Neural progenitor cell (in vitro differentiated cells): ENCODE measurements around the gene SHLD2. TPM values are rescaled to one million over a fixed set of nuclear protein-coding genes. Genes with fewer than 3 reads are reported as not detected.
"Not testable (repeated sequence)": the region's sequence is repeated elsewhere in the genome, so short reads cannot be mapped to it uniquely, and the experiment has no call there.

ENCODE experiments used
- DNase-seq: peaks from one replicate; pipeline ENCODE4 v3.0.0-alpha.2; 2016; ENCODE audit warnings: low spot score
- H2AFZ ChIP-seq: fragments of 200-600 bp; sonication (generic); replicated peaks from 2 replicates; pipeline ENCODE4 v1.6.1; 2016; ENCODE audit warnings: antibody characterized with exemption
- H3F3A ChIP-seq: fragments of 200-600 bp; sonication (generic); 2 replicates; pipeline ENCODE4 v1.6.1; 2016; ENCODE audit warnings: antibody characterized with exemption, low read depth
- H3K27ac ChIP-seq: fragments of 200-600 bp; sonication (generic); 2 replicates; pipeline ENCODE4 v1.5.1; 2016; ENCODE audit warnings: mild to moderate bottlenecking
- H3K27me3 ChIP-seq: fragments of 200-600 bp; sonication (generic); 2 replicates; pipeline ENCODE4 v1.6.1; 2016; ENCODE audit warnings: mild to moderate bottlenecking, moderate library complexity
- H3K36me3 ChIP-seq: fragments of 200-600 bp; sonication (generic); 2 replicates; pipeline ENCODE4 v1.5.1; 2016
- H3K4me1 ChIP-seq: fragments of 200-600 bp; sonication (generic); 2 replicates; pipeline ENCODE4 v1.6.1; 2016; ENCODE audit warnings: mixed run types
- H3K4me2 ChIP-seq: fragments of 200-600 bp; sonication (generic); 2 replicates; pipeline ENCODE4 v1.6.1; 2016
- H3K4me3 ChIP-seq: fragments of 200-600 bp; sonication (generic); 2 replicates; pipeline ENCODE4 v1.5.1; 2016
- H3K79me2 ChIP-seq: fragments of 200-600 bp; sonication (generic); 2 replicates; pipeline ENCODE4 v1.6.1; 2016; ENCODE audit warnings: low read depth
- H3K9ac ChIP-seq: fragments of 200-600 bp; sonication (generic); 2 replicates; pipeline ENCODE4 v1.6.1; 2016
- H3K9me3 ChIP-seq: fragments of 200-600 bp; sonication (generic); 2 replicates; pipeline ENCODE4 v1.5.1; 2016; ENCODE audit warnings: low read depth
- H4K20me1 ChIP-seq: fragments of 200-600 bp; sonication (generic); 2 replicates; pipeline ENCODE4 v1.6.1; 2016; ENCODE audit warnings: low read depth
- H3K27ac Mint-ChIP-seq: 3 replicates; pipeline ENCODE4 v1.8.0; 2021; ENCODE audit warnings: mixed read lengths
- H3K27me3 Mint-ChIP-seq: 2 replicates; pipeline ENCODE4 v1.8.0; 2022; ENCODE audit warnings: low read depth, mild to moderate bottlenecking, inconsistent platforms, moderate library complexity, mixed read lengths; ENCODE audit not compliant: insufficient read depth
- H3K36me3 Mint-ChIP-seq: 3 replicates; pipeline ENCODE4 v1.8.0; 2021; ENCODE audit warnings: mixed read lengths
- H3K4me1 Mint-ChIP-seq: 3 replicates; pipeline ENCODE4 v1.8.0; 2021; ENCODE audit warnings: mixed read lengths
- H3K4me3 Mint-ChIP-seq: 3 replicates; pipeline ENCODE4 v1.8.0; 2021; ENCODE audit warnings: mild to moderate bottlenecking, moderate library complexity, mixed read lengths
- H3K9me3 Mint-ChIP-seq: 3 replicates; pipeline ENCODE4 v1.8.0; 2020; ENCODE audit warnings: mixed read lengths
- total RNA-seq: library from RNA; depleted of rRNA; stranded (reverse); fragments of >200 nt; gene quantifications from 2 replicates; pipeline ENCODE4 v1.2.3, GENCODE V29; 2015; ENCODE audit warnings: low replicate concordance
- TF ChIP-seq, protein P1 (sequence below): fragments of 200-600 bp; sonication (generic); IDR thresholded peaks from 2 replicates; pipeline ENCODE4 v1.5.1; 2017; ENCODE audit warnings: antibody characterized with exemption, mild to moderate bottlenecking

Gene SHLD2
- total RNA-seq, 1 donor from 2014 or later = 40.8 TPM

- H2AFZ ChIP-seq, H3K4me1 Mint-ChIP-seq, H3K36me3 Mint-ChIP-seq, H3K4me3 ChIP-seq, H3K27ac Mint-ChIP-seq, H3K27me3 Mint-ChIP-seq, H3F3A ChIP-seq, H3K36me3 ChIP-seq, H3K79me2 ChIP-seq, H3K4me2 ChIP-seq, H3K27ac ChIP-seq, H3K9me3 ChIP-seq, H4K20me1 ChIP-seq, H3K4me1 ChIP-seq, H3K4me3 Mint-ChIP-seq, H3K27me3 ChIP-seq, H3K9me3 Mint-ChIP-seq, H3K9ac ChIP-seq, DNase-seq: not testable (repeated sequence)
- TF ChIP-seq, protein P1, sequence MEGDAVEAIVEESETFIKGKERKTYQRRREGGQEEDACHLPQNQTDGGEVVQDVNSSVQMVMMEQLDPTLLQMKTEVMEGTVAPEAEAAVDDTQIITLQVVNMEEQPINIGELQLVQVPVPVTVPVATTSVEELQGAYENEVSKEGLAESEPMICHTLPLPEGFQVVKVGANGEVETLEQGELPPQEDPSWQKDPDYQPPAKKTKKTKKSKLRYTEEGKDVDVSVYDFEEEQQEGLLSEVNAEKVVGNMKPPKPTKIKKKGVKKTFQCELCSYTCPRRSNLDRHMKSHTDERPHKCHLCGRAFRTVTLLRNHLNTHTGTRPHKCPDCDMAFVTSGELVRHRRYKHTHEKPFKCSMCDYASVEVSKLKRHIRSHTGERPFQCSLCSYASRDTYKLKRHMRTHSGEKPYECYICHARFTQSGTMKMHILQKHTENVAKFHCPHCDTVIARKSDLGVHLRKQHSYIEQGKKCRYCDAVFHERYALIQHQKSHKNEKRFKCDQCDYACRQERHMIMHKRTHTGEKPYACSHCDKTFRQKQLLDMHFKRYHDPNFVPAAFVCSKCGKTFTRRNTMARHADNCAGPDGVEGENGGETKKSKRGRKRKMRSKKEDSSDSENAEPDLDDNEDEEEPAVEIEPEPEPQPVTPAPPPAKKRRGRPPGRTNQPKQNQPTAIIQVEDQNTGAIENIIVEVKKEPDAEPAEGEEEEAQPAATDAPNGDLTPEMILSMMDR = peak; percentile 31
Measured at GRCh38 chr10:87149020-87149609, 54.1 kb downstream of the SHLD2 start.

DNA sequence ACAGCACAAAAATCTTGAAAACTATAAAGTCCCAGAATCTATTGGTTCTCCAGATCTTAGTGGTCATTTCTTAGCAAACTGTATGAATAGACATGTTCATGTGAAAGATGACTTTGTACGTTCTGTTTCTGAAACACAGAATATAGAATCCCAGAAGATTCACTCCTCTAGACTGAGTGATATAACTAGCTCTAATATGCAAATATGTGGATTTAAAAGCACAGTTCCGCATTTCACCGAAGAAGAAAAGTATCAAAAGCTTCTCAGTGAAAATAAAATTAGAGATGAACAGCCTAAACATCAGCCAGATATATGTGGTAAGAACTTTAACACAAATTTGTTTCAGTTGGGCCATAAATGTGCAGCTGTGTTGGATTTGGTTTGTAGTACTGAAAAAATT is 56.5 kb downstream of the SHLD2 start:
- DNase-seq, H3K27ac Mint-ChIP-seq, H3K4me3 Mint-ChIP-seq, H3K4me3 ChIP-seq, H3K4me1 ChIP-seq, H3K9ac ChIP-seq, H3K27me3 ChIP-seq, H3K4me2 ChIP-seq, H3K27ac ChIP-seq, H3K27me3 Mint-ChIP-seq, H3F3A ChIP-seq, H4K20me1 ChIP-seq, H3K9me3 Mint-ChIP-seq, H3K4me1 Mint-ChIP-seq, H2AFZ ChIP-seq, H3K36me3 ChIP-seq, H3K9me3 ChIP-seq, H3K79me2 ChIP-seq, H3K36me3 Mint-ChIP-seq: not testable (repeated sequence)

GRCh38 chr10:87156841-87157240 is 61.8 kb downstream of the SHLD2 start:
- not testable (repeated sequence) for H3K27me3 ChIP-seq, H3K36me3 Mint-ChIP-seq, H3K4me3 Mint-ChIP-seq, H3F3A ChIP-seq, H3K9ac ChIP-seq, H2AFZ ChIP-seq, H3K27ac Mint-ChIP-seq, H3K9me3 ChIP-seq, DNase-seq, H3K9me3 Mint-ChIP-seq, H3K4me2 ChIP-seq, H3K27ac ChIP-seq, H3K27me3 Mint-ChIP-seq, H3K79me2 ChIP-seq, H3K36me3 ChIP-seq, H3K4me3 ChIP-seq, H3K4me1 ChIP-seq, H3K4me1 Mint-ChIP-seq, H4K20me1 ChIP-seq

GRCh38 chr10:87157821-87158220 is 62.8 kb downstream of the SHLD2 start:
- H3K9ac ChIP-seq, H2AFZ ChIP-seq, DNase-seq, H4K20me1 ChIP-seq, H3K36me3 ChIP-seq, H3K4me3 Mint-ChIP-seq, H3K9me3 ChIP-seq, H3K9me3 Mint-ChIP-seq, H3K79me2 ChIP-seq, H3K27ac ChIP-seq, H3F3A ChIP-seq, H3K27me3 ChIP-seq, H3K36me3 Mint-ChIP-seq, H3K4me1 Mint-ChIP-seq, H3K27ac Mint-ChIP-seq, H3K4me2 ChIP-seq, H3K27me3 Mint-ChIP-seq, H3K4me1 ChIP-seq, H3K4me3 ChIP-seq: not testable (repeated sequence)

DNA sequence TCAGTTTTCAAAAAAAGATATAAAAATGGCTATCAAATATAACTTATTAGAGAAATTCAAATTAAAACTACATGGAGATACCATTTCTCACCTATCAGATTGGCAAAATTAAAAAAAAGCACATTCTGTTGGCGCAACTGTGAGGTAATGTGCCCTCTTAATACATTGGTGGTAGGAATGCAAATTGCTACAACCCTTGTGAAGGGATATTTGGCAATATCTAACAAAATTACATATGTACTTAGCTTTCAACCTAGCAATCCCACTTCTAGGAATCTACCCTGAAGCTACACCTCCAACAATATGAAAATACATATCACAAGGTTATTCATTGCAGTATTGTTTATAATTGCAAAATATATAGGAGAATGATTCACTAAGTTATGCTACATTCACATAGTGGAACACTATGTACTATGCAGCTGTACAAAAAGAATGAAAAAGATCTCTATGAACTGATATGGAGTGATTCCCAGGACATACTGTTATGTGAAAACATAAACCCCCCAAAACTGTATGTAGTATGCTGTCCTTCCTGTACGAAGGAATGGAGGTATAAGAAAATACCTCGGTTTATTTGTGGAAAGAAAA is 67.8 kb downstream of the SHLD2 start:
- not testable (repeated sequence) for H3K4me2 ChIP-seq, H3K4me1 Mint-ChIP-seq, H3F3A ChIP-seq, H3K27ac Mint-ChIP-seq, H3K9me3 ChIP-seq, H3K4me1 ChIP-seq, H3K27me3 ChIP-seq, H3K79me2 ChIP-seq, H3K27me3 Mint-ChIP-seq, H4K20me1 ChIP-seq, H3K36me3 Mint-ChIP-seq, H3K4me3 Mint-ChIP-seq, H3K27ac ChIP-seq, H2AFZ ChIP-seq, H3K4me3 ChIP-seq, H3K9ac ChIP-seq, H3K36me3 ChIP-seq, H3K9me3 Mint-ChIP-seq, DNase-seq

- H3K4me3 ChIP-seq, H3K36me3 ChIP-seq, H3K36me3 Mint-ChIP-seq: not testable (repeated sequence)
Measured at GRCh38 chr10:87163414-87163813, 68.4 kb downstream of the SHLD2 start.

DNA sequence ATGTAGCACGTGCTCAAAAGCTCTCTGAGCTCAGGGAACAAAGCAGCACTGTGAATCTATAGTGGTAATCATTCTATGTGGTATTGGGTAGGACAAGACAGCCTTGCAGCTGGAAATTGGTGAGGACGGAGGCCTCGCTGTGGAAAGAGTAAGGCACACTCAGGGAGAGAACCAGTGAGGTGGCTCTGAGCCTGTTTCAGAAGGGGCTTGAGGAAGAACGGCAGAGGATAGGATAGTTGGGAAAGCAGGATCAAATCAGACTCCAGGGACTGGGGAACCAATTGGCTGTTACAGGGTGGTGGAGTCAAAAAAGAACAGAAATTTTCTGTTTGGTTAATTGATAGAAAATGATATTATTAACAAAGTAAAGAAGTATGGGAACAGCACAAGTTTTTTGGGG is 74.9 kb downstream of the SHLD2 start:
- not testable (repeated sequence) for H3K79me2 ChIP-seq, H2AFZ ChIP-seq, H3K9ac ChIP-seq, H3K4me1 Mint-ChIP-seq, H3K4me1 ChIP-seq, H3K4me3 Mint-ChIP-seq, DNase-seq, H3K36me3 ChIP-seq, H3F3A ChIP-seq, H3K9me3 ChIP-seq, H3K27ac ChIP-seq, H3K27me3 ChIP-seq, H3K9me3 Mint-ChIP-seq, H3K27ac Mint-ChIP-seq, H3K4me3 ChIP-seq, H3K27me3 Mint-ChIP-seq, H3K36me3 Mint-ChIP-seq, H4K20me1 ChIP-seq, H3K4me2 ChIP-seq

More at GRCh38 chr10:87163414-87163813, 68.4 kb downstream of the SHLD2 start:
- H3K79me2 ChIP-seq, H3K27ac ChIP-seq, DNase-seq, H3K9me3 ChIP-seq, H3K27me3 Mint-ChIP-seq, H3K4me3 Mint-ChIP-seq, H3K4me2 ChIP-seq, H3F3A ChIP-seq, H4K20me1 ChIP-seq, H3K9ac ChIP-seq, H2AFZ ChIP-seq, H3K4me1 Mint-ChIP-seq, H3K9me3 Mint-ChIP-seq, H3K27ac Mint-ChIP-seq, H3K4me1 ChIP-seq, H3K27me3 ChIP-seq: not testable (repeated sequence)

GRCh38 chr10:87170705-87171104 is 75.7 kb downstream of the SHLD2 start:
- not testable (repeated sequence) for H2AFZ ChIP-seq, H3K4me1 Mint-ChIP-seq, DNase-seq, H3K9me3 Mint-ChIP-seq, H3K4me1 ChIP-seq, H3K36me3 ChIP-seq, H3K27me3 Mint-ChIP-seq, H3F3A ChIP-seq, H3K27ac ChIP-seq, H4K20me1 ChIP-seq, H3K9ac ChIP-seq, H3K4me2 ChIP-seq, H3K79me2 ChIP-seq, H3K4me3 ChIP-seq, H3K9me3 ChIP-seq, H3K4me3 Mint-ChIP-seq, H3K27me3 ChIP-seq, H3K36me3 Mint-ChIP-seq, H3K27ac Mint-ChIP-seq
